GM12801 (cell line): ENCODE results near the gene PPM1L.

ENCODE experiments used
- TF ChIP-seq, protein P1 (sequence below): IDR thresholded peaks from one replicate; pipeline ENCODE4 v1.5.1; 2011; ENCODE audit warnings: control low read depth; ENCODE audit not compliant: insufficient read length; ENCODE audit errors: extremely low read depth

The PPM1L gene

DNA sequence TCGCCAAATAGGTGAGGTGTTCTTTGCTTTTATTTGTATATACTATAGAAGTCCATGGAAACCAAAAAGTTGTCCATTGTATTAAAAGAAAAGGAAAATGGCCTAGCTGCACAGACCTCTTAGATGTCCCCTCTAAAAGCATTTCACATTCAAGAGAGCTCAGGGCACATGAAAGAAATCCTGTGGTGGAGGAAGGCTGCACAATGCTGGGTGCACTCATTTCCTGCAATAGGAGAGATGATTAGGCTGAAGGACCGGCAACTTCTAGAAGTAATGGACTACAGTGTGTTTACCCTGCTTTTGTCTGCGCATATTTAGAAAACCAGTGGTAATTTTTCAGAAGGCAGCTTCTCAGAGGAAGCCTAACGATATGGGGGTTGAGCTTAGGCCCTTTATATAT, 25.4 kb downstream of the PPM1L start:
- TF ChIP-seq, protein P1, sequence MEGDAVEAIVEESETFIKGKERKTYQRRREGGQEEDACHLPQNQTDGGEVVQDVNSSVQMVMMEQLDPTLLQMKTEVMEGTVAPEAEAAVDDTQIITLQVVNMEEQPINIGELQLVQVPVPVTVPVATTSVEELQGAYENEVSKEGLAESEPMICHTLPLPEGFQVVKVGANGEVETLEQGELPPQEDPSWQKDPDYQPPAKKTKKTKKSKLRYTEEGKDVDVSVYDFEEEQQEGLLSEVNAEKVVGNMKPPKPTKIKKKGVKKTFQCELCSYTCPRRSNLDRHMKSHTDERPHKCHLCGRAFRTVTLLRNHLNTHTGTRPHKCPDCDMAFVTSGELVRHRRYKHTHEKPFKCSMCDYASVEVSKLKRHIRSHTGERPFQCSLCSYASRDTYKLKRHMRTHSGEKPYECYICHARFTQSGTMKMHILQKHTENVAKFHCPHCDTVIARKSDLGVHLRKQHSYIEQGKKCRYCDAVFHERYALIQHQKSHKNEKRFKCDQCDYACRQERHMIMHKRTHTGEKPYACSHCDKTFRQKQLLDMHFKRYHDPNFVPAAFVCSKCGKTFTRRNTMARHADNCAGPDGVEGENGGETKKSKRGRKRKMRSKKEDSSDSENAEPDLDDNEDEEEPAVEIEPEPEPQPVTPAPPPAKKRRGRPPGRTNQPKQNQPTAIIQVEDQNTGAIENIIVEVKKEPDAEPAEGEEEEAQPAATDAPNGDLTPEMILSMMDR: no peak

DNA sequence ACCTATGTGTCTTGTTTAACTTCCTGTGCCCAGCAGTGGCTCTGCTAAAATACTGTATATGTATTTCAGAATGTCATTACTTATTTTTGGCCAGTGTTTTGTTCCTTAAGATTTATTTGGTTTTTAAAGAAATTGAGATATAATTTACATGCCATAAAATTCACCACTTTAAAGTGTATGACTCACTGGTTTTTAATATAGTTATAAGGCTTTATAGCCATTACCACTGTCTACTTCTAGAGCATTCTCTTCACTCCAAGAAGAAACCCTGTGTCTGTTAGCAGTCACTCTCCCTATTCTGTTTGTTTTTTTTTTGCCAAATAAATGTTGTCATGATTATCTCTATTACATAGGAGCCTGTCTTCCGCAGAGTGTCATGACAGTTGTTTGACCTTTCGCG, 25.8 kb downstream of the PPM1L start:
- TF ChIP-seq, protein P1: no peak

DNA sequence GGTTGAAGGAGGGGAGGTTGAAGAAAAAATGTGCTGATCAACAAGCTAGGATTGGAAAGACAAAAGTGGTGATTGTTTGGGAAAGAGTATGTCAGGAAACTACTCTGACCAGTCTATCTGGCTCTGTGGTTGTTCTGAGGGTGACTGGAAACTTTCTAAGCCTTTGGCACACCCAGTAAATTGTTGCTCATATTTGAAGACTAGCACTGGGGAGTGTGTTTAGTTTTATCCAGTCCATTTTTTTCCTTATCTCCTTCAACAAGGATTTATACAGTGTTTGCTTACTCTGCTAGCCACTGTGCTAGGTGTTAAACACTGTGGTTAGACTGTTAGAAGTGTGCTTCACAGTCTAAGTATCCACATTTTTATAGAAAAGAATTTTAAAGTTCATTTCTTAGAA, 28.8 kb downstream of the PPM1L start:
- TF ChIP-seq, protein P1: no peak

DNA sequence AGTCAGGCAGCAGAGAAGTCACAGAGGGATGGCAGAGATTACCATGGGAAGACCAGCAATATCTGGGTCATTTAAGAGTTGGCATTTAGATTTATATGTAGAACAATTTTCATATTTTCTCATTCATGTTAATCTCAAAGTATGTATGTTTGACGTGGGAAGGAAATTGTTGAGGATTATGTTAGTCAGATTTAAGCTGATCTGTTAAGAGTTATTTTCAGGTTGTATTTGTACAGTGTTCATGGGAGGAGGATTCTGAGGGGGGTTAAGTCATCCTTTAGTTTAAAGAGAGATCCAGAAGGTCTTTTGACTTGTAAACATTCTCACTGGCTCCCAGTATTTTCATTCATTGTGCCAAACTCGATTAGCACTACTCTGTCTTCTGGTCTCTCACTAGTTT, 34.7 kb downstream of the PPM1L start:
- TF ChIP-seq, protein P1: no peak

DNA sequence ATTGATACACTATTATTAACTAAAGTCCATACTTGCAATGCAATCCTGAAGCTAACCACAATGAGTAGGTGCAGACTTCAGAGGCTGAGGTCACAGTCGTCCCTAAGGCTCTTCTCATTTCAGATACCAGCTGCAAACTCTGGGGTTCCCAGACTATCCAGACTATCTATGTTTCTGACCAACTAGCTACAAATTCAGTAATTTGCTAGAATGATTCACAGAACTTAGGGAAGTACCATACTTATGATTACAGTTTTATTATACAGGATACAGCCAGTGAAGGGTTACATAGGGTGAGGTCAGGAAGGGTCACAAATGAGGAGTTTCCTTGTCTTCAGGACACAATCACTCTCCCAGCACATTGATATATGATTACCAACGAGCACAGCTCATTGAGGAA, 36.5 kb downstream of the PPM1L start:
- TF ChIP-seq, protein P1: no peak

DNA sequence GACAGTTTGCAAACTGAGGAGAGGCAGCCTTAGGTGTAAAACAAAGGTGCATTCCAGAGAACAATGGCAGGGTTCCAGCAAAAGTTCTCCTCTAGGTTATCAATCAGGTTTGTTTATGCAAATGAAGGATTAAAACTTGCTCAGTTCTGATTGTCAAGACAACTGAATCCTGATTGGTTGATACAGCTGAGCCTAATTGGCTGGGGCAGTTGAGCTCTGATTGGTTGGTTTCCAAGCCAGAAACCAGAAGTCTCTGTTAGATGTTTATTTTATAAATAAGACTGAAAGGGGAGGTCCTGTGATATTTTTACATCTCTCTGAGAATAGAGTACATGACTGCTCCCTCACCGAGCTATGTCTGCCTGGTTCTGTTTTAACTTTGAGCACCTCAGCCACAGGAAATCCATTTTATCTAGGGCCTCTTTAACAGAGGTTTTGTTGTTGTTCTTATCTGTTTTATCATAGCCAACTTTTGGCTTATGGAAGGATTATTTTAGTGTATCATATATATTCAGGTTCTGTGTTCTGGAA, 37.8 kb downstream of the PPM1L start:
- TF ChIP-seq, protein P1: no peak

DNA sequence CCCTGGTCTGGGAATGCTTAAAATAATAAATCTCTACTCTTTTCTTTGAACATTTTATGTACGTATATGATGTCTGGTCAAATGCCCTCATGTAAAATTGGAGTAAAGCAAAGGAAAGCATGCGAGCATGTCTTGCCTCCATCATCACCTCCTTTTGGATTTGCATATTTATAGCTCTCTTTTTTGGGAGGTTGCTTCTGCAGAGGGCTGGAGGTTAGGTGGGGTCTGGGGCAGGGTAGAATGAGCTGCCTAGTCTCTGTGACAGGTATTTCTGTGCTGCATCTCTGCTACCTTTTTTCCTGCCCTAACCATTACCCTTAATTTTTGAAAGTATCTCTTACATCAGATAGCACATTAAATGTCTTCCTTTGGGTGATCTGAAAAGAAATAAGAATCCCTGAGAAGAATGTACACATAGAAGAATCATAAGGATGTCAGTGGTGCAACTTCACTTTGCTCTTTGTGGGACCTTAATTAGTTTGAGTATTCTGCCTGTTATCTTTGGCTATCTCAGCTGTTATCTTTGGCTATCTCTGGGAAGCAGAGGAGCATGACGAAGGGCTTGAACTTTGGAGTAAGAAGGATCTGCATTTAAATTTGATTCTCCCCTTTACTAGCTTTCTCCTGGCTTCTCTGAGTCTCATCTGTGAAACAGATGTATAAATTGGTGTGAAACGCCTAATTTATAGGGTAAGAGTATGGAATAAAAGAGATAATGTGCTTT, 40.2 kb downstream of the PPM1L start:
- TF ChIP-seq, protein P1: no peak
